ENCODE measurements around the gene YJEFN3. TPM values are rescaled to one million over a fixed set of nuclear protein-coding genes. Genes with fewer than 3 reads are reported as not detected.
A peak's percentile ranks its signal among the peaks of the same experiment; 100 is the strongest.

The YJEFN3 gene
- total RNA-seq, 1 donor from 2014 or later = 0.79 TPM

DNA sequence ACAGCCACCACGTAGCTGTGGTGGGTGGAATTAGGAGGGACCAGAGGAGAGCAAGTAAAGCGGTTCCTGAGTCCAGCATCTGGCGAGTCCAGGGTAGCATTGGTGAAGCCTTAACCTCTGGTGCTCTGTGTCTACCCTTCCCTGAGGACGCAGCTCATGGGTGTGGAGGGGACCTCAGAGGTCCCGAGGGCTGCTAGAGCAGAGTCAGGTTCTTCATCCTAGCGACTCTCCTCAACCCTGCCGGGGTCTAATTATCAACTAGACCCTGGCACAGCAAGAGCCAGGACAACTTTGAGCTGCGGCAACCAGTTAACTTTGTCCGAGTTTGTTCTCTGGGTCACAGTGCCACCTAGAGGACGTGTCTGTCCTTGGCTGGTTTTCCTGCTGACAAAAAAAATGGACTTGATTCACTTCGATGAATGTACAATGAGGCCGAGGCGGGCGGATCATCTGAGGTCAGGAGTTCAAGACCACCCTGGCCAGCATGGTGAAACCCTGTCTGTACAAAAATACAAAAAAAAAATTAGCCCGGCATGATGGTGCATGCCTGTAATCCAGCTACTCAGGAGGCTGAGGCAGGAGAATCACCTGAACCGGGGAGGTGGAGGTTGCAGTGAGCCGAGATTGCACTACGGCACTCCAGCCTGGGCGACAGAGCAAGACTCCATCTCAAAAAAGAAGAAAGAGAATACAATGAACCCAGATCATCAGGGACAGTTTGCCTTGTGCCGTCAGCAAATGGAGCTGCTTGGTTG lies 38.3 kb upstream of the YJEFN3 start:
- DNase-seq (ENCODE audit: low read depth) = peak; percentile 73
- TF ChIP-seq, protein P1, sequence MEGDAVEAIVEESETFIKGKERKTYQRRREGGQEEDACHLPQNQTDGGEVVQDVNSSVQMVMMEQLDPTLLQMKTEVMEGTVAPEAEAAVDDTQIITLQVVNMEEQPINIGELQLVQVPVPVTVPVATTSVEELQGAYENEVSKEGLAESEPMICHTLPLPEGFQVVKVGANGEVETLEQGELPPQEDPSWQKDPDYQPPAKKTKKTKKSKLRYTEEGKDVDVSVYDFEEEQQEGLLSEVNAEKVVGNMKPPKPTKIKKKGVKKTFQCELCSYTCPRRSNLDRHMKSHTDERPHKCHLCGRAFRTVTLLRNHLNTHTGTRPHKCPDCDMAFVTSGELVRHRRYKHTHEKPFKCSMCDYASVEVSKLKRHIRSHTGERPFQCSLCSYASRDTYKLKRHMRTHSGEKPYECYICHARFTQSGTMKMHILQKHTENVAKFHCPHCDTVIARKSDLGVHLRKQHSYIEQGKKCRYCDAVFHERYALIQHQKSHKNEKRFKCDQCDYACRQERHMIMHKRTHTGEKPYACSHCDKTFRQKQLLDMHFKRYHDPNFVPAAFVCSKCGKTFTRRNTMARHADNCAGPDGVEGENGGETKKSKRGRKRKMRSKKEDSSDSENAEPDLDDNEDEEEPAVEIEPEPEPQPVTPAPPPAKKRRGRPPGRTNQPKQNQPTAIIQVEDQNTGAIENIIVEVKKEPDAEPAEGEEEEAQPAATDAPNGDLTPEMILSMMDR (IDR thresholded peaks at IDR 0.05; ENCODE audit: insufficient read depth, low read length, severe bottlenecking) = peak; percentile 83
- H3K4me3 ChIP-seq (ENCODE audit: low read depth, low read length) = no peak overlapping the region
- H3K27me3 ChIP-seq (ENCODE audit: control insufficient read depth, insufficient read depth, low read length) = no peaks in the 10 kb centered on the region
- peak; percentile 64 for FAIRE-seq
- peaks cover 30% of the 10 kb centered on the region for H3K36me3 ChIP-seq (ENCODE audit: control insufficient read depth, insufficient read depth, low read length)

DNA sequence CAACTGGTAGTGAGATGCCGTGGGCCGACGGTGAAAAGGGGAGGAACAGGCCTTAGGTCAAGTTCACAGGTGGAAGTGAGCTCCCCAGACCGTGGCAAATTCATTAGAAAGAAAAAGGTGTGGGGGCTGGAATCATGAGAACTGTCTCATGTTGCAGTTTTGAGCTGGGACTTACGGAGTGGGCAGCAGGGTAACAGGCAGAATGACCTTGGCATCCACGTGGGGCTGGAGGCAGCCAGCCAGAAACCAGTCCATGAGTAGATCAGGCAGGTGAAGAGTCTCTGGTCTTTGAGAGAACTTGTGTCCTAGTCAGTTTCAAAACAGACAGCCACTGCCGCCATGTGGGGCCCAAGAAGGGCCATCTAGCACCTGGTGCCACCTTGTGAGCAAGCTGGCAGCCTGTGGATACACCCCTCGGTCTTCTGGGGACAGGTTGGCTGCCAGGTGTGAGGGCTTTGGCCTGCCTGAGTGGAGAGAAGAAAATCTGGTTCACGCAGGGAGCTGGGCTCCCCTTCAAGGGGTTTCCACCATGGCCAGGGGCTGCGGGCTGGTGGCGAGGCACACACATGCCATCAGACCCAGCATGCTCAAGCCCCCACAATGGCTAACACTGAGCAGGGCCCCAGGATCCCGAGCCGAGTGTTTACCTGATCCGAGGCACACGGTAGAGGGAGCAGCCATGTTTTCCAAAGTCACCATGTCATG lies 37.2 kb upstream of the YJEFN3 start:
- Histone ChIP-seq H3K36me3 (ENCODE audit: control insufficient read depth, insufficient read depth, low read length) (peaks cover 40% of the 10 kb centered on the region), H3K4me3 (ENCODE audit: low read depth, low read length) (no peak overlapping the region)
- FAIRE-seq = no peak

DNA sequence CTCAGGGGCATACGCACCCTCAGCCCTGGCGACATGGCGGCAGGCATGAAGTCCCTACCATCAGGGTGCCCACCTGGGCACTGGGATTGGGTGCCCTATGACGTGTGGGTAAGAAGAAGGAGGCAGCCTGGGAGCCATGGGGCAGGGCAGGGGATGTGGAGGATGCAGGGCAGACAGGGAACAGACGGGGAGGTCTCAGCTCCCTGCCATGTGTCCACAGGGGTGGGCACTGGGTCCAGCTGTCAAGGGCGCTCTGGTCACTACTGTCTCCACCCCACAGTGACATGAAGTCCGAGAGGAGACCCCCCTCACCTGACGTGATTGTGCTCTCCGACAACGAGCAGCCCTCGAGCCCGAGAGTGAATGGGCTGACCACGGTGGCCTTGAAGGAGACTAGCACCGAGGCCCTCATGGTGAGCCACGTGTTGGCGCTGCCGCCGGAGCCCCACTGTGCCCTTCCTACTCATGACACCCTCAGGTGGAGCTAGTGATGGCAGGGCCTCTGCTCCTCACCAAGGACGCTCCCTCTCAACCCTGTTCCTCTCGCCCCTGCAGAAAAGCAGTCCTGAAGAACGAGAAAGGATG lies 36.6 kb upstream of the YJEFN3 start:
- FAIRE-seq = no peak
- peaks cover 43% of the 10 kb centered on the region for H3K36me3 ChIP-seq (ENCODE audit: control insufficient read depth, insufficient read depth, low read length)
- H3K4me3 ChIP-seq (ENCODE audit: low read depth, low read length) = no peak overlapping the region
- TF ChIP-seq, protein P1 (IDR thresholded peaks at IDR 0.05; ENCODE audit: insufficient read depth, low read length, severe bottlenecking) = no peak
- H3K27me3 ChIP-seq (ENCODE audit: control insufficient read depth, insufficient read depth, low read length) = no peaks in the 10 kb centered on the region
- no peak for DNase-seq (ENCODE audit: low read depth)

More for the DNA sequence above, 37.2 kb upstream of the YJEFN3 start:
- H3K27me3 ChIP-seq (ENCODE audit: control insufficient read depth, insufficient read depth, low read length) = no peaks in the 10 kb centered on the region
- DNase-seq (ENCODE audit: low read depth) = no peak
- TF ChIP-seq, protein P1 (IDR thresholded peaks at IDR 0.05; ENCODE audit: insufficient read depth, low read length, severe bottlenecking) = no peak

DNA sequence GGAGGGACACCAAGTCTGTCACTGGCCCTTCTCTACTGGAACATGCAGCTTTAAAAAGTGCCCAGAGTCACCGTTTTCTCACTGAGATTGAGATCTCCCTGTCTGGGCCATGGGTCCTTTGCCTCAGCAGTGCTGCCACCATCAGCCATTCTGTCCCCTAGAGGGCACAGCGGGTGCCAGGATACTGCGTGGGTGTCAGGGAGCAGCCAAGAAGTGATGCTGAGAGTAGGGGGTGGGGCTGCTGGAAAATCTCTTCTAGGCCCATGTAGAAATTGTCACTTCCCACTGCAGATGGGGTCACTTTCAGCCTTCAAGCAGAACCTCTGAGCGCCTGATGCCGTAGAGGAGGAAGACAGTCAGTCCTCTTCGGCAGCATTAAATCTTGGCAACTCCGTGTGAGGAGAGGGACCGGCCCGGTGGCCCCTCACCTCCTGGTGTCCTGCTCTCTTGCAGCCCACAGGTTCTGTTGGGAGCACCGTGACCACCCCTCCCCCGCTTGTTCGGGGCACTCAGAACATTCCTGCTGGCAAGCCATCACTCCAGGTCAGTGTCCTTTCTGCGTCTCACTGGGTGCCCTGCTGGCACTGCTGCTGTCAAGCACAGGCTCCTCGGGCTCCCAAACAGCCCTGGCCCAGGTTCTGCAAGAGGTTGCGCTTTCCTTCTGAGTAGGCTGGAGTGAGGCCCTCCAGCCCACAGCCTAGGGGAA lies 34.7 kb upstream of the YJEFN3 start:
- H3K27me3 ChIP-seq (ENCODE audit: control insufficient read depth, insufficient read depth, low read length) = no peaks in the 10 kb centered on the region
- peaks cover 58% of the 10 kb centered on the region for H3K36me3 ChIP-seq (ENCODE audit: control insufficient read depth, insufficient read depth, low read length)
- DNase-seq (ENCODE audit: low read depth) (no peak), FAIRE-seq (no peak)
- no peak overlapping the region for H3K4me3 ChIP-seq (ENCODE audit: low read depth, low read length)
- TF ChIP-seq, protein P1 (IDR thresholded peaks at IDR 0.05; ENCODE audit: insufficient read depth, low read length, severe bottlenecking) = no peak

DNA sequence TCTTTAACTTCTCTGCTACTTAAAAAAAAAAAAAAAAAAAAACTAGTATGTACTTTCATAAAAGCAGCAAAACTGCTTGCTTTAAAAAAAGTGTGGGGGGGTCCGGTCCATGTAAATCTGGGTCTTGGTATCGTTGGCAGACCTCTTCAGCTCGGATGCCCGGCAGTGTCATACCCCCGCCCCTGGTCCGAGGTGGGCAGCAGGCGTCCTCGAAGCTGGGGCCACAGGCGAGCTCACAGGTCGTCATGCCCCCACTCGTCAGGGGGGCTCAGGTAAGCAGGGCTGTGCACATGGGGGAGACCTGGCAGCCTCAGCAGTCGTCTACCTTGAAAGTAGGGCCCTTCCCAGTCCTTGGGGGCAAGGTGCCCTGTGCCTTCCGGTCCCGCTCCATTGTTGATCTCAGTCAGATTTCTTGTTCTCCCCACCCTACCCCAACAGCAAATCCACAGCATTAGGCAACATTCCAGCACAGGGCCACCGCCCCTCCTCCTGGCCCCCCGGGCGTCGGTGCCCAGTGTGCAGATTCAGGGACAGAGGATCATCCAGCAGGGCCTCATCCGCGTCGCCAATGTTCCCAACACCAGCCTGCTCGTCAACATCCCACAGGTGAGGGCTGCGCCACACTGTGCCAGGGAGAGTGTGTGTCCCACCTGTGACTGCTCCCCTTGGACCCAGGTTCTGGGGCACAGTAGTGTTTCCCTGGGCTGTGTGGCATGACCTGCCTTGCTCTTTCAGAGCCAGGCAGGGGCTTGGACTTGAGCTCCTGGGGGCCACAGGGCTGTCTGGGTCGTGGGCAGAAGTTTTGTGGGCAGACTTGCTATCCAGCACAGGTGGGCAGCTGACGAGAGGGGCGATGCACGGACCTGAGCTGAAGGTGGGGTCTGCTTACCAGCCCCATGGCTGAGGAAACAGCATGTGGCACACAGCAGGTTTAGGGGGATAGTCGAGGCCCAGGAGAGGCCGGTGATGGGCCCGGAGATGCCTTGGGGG lies 32.8 kb upstream of the YJEFN3 start:
- FAIRE-seq (no peak), DNase-seq (ENCODE audit: low read depth) (no peak)
- Histone ChIP-seq H3K36me3 (ENCODE audit: control insufficient read depth, insufficient read depth, low read length) (peaks cover 71% of the 10 kb centered on the region), H3K27me3 (ENCODE audit: control insufficient read depth, insufficient read depth, low read length) (no peaks in the 10 kb centered on the region), H3K4me3 (ENCODE audit: low read depth, low read length) (no peak overlapping the region)
- TF ChIP-seq, protein P1 (IDR thresholded peaks at IDR 0.05; ENCODE audit: insufficient read depth, low read length, severe bottlenecking) = no peak

All from bronchial epithelial cell (primary cell).